22Rv1 (cell line): ENCODE results near the gene ASIC3.

Source experiments
- CTCF ChIP-seq: fragments of 450-650 bp; IDR thresholded peaks from 2 replicates; pipeline ENCODE4 v1.5.1; 2017; ENCODE audit warnings: mild to moderate bottlenecking
- ZFX ChIP-seq: fragments of 450-650 bp; IDR thresholded peaks from 2 replicates; pipeline ENCODE4 v1.6.1; 2017; ENCODE audit warnings: antibody characterized with exemption, borderline replicate concordance

DNA sequence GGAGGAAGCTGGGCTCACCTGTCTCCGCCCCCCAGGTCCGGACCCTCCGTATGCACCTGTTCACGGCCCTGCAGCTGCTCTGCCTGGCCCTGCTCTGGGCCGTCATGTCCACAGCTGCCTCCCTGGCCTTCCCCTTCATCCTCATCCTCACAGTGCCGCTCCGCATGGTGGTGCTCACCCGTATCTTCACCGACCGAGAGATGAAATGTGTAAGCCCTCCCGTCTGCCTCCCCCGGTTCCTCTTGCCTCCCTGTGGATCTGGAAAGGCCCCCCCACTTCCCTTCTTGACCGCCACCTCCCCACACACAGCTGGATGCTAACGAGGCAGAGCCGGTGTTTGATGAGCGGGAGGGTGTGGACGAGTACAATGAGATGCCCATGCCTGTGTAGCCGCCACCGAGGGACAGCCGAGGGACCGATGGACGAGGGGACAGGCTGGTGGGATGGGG lies 27.7 kb downstream of the ASIC3 start:
- TF ChIP-seq CTCF (no peak), ZFX (no peak)
